HS-27A (cell line): Measurements from ENCODE around the gene ARHGEF10L.
"Not testable (repeated sequence)": the region's sequence is repeated elsewhere in the genome, so short reads cannot be mapped to it uniquely, and the experiment has no call there.

Experiments used
- DNase-seq: peaks from one replicate; pipeline ENCODE4 v3.0.0-alpha.2; 2012; ENCODE audit warnings: low read depth, missing footprints

ARHGEF10L gene, protein sequence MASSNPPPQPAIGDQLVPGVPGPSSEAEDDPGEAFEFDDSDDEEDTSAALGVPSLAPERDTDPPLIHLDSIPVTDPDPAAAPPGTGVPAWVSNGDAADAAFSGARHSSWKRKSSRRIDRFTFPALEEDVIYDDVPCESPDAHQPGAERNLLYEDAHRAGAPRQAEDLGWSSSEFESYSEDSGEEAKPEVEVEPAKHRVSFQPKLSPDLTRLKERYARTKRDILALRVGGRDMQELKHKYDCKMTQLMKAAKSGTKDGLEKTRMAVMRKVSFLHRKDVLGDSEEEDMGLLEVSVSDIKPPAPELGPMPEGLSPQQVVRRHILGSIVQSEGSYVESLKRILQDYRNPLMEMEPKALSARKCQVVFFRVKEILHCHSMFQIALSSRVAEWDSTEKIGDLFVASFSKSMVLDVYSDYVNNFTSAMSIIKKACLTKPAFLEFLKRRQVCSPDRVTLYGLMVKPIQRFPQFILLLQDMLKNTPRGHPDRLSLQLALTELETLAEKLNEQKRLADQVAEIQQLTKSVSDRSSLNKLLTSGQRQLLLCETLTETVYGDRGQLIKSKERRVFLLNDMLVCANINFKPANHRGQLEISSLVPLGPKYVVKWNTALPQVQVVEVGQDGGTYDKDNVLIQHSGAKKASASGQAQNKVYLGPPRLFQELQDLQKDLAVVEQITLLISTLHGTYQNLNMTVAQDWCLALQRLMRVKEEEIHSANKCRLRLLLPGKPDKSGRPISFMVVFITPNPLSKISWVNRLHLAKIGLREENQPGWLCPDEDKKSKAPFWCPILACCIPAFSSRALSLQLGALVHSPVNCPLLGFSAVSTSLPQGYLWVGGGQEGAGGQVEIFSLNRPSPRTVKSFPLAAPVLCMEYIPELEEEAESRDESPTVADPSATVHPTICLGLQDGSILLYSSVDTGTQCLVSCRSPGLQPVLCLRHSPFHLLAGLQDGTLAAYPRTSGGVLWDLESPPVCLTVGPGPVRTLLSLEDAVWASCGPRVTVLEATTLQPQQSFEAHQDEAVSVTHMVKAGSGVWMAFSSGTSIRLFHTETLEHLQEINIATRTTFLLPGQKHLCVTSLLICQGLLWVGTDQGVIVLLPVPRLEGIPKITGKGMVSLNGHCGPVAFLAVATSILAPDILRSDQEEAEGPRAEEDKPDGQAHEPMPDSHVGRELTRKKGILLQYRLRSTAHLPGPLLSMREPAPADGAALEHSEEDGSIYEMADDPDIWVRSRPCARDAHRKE (N-terminal part only)

GRCh38 chr1:17539477-17540254, at the start of gene ARHGEF10L:
Gene ARHGEF10L (plus strand): TSS chr1:17539698. CDS start chr1:17580596, 40,898 bp downstream.
- no peak for DNase-seq

GRCh38 chr1:17489768-17490417, 49.6 kb upstream of the ARHGEF10L start:
- not testable (repeated sequence) for DNase-seq

DNA sequence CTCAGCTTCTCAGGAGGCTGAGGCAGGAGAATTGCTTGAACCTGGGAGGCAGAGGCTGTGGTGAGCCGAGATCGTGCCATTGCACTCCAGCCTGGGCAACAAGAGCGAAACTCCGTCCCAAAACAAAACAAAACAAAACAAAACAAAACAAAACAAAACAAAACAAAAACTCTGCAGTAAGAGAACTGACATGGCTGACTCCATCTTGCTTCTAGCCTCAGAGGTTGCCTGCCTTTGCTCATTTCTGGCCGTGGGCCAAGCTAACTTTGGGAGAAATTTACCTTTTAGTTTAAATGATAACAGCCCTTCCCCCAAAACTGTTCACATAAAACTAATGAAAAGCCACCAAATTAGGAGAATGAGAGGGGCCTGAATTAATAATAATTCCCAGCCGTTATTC, 48.8 kb upstream of the ARHGEF10L start:
- DNase-seq, result not testable (repeated sequence)

DNA sequence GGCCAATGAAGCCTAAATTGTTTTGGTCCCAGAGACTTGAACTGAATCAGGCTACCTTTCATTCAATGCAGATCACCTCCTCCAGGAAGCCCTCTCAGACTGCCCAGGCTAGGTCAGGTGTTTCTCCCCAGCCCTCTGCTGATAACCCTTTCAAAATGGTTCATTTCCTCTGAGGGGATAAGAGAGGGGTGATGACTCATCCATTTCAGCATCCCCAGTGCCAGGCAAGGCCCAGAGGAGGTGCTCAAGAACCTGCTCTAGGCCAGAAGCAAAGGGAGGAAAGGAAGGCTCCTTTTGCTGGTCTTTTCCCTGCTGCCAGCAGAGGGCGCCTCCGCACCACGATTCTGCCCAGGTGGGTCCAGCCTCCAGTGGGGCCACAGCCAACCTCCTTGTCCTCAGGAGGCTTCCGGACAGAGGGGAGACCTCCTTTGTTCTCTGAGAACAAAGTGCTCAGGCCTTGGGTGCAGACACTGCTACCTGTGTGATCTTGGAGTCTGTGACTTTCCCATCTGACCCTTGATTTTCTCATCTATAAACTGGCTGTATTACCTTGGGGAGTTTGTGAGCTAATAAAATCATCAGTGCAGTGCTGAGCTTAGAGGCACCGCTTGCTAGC, 45.3 kb upstream of the ARHGEF10L start:
- DNase-seq, result peak; percentile 61

- no peak for DNase-seq
Observed at GRCh38 chr1:17496419-17496818, 43.1 kb upstream of the ARHGEF10L start.

DNA sequence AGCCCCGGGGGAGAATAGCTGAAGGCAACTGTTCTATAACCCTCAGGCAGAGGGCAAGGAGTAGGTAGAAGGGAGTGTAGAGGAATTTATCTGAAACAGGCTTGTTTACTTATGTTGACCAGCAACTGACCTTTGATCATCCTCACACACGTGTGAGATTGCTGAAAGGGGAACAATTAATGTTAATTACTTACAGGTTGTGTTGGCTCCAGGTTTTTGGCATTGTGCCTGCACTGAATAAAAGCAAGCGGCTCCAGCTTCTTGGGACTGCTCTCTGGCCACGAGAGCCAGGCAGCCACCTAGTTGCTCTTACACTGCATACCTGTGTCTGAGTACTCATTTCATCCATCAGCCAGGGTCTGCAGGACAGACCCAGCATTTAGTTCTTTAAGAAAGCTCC, 41.3 kb upstream of the ARHGEF10L start:
- no peak for DNase-seq

GRCh38 chr1:17502326-17502778, 37.1 kb upstream of the ARHGEF10L start:
- peak; percentile 48 for DNase-seq

- DNase-seq, result no peak
Observed at GRCh38 chr1:17503146-17503545, 36.4 kb upstream of the ARHGEF10L start.

DNA sequence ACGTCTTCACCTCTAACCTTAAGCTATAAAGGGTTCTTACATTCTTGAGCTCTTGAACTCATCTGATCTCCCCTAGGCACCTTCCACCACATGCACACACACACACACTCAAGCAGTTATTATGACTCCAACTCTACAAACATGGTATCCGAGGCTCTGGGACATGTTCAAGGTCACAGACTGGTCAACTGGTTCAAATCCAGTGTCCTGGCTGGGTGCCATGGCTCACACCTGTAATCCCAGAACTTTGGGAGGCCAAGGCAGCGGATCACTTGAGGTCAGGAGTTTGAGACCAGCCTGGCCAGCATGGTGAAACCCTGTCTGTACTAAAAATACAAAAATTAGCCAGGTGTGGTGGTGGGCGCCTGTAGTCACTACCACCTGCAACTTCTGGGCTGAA, 32.3 kb upstream of the ARHGEF10L start:
- DNase-seq, result not testable (repeated sequence)

GRCh38 chr1:17507915-17508314, 31.6 kb upstream of the ARHGEF10L start:
- no peak for DNase-seq

DNA sequence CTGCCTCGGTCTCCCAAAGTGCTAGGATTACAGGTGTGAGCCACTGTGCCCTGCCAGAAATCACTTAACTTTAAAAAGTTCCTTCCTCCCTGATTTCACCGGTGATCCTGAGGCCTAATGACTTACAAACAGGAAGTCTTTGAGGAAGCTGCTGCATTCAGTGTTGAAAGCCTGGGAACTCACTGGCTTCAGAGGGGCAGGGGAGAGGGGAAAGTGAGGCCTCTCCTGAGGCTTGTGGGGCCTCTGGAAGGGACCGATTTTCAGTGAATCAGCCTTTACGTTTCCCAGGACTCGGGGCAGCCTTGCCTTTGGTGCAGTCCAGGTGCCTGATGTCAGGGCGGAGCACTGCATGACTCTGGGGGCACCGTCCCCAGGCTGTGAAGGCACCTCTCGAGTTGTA, 30.1 kb upstream of the ARHGEF10L start:
- DNase-seq, result no peak

- DNase-seq, result no peak
Observed at GRCh38 chr1:17510138-17510537, 29.4 kb upstream of the ARHGEF10L start.

- DNase-seq, result no peak
Observed at GRCh38 chr1:17511188-17511587, 28.3 kb upstream of the ARHGEF10L start.

DNA sequence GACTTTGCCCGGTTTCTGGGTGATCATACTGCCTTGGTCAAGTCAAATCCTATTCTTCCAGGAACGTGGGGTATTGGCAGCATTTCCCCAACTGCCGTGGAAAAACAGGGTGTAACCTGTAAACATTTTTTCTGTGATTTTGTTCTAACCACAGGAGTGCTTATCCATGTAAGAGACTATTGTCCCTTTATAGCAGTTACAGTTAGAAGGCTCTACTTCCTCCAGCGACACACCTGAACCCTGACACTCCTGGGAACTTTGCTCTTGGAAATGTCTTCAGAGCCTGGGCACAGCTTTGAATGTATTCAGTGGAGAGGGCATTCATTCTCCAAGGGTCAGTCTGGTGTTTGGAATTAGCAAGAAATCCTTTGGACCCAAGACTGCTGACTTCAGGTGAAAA, 26.4 kb upstream of the ARHGEF10L start:
- no peak for DNase-seq

- no peak for DNase-seq
Observed at GRCh38 chr1:17514776-17515175, 24.7 kb upstream of the ARHGEF10L start.

- DNase-seq, result no peak
Observed at GRCh38 chr1:17515902-17516301, 23.6 kb upstream of the ARHGEF10L start.

DNA sequence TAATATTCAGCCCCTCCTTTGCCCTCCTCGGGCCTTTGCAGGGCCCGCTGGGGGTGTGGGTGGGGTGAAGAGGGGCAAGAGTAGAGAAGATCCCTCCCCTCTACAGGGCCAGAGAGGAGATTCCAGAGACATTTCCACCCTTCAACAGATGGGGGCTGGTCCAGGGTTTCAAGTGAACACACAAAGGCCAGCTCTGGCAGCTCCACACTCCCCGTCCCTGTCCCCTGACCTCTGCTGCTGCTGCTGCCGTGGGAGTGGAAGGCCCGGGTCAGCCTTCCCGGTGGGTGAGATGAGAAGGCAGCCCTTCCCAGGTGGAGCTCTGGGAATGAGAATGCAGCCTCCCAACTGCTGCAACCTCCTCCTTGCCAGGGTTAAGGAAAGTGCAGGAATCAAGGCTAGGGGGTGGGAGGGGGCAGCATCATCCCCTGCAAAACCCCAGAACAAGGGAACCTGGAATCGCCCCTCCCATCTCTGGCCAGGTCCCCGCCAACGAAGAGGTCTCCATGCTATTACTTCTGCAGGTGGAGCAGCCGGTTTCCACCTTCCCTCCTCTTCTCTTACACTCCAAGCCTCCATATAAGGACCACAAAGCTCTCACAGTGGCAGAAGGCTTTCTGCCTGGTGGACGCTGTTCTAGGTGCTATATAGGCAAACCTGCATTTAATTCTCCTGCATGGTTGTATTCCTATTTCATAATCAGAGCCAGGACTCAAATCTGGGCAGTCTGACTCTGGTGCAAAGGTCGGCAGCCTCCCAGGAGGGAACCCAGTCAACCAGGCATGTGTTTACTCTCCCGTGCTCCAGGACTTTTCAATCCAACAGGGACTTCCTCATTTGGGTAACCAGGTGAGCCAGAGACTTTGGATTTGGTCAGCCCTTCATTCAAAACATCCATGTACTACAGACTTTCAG, 22.9 kb upstream of the ARHGEF10L start:
- DNase-seq, result no peak

DNA sequence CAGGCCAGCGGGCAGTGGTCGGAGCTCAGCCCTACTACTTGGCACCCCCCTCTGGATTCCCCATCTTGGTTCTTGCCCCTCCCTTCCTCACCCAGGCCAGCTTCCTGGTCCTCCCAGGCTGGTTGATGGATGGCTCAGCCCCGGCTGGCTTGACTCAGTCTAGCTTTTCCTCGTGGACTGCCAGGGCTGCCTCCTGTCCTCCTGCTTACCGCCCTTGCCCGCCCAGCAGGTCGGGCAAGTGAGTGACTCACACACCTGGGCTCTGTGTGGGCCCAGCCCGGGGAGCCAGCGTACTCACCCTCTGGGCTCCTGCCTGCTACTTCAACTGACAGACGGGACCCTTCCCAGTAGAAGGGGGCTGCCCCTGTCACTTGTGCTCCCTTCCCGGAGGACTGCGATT, 19.5 kb upstream of the ARHGEF10L start:
- no peak for DNase-seq
